Tibial nerve (tissue), 3 donors: ENCODE measurements around the gene URB1.

Experiments used
- CTCF ChIP-seq, 5 experiments: fragments of 200-600 bp in 3 of 5; fragments of 450-650 bp in 2 of 5; sonication (generic) in 3 of 5; IDR thresholded peaks; one replicate each; pipeline ENCODE4 v1.5.1; 2016 to 2019; ENCODE audit warnings: antibody characterized with exemption in 5 of 5, mild to moderate bottlenecking in 3 of 5, moderate library complexity in 2 of 5
- POLR2A ChIP-seq, 2 donors: fragments of 450-650 bp; IDR thresholded peaks; one replicate each; pipeline ENCODE4 v1.6.1; 2017; ENCODE audit warnings: antibody characterized with exemption in 2 of 2, mild to moderate bottlenecking in 2 of 2, moderate library complexity in 2 of 2

GRCh38 chr21:32276671-32277070 lies 116.1 kb downstream of the URB1 start:
- TF ChIP-seq CTCF (IDR thresholded peaks at IDR 0.05) (no peak), POLR2A (IDR thresholded peaks at IDR 0.05) (no peak)
